Measurements from ENCODE around the gene PHACTR3.

PHACTR3 gene

DNA sequence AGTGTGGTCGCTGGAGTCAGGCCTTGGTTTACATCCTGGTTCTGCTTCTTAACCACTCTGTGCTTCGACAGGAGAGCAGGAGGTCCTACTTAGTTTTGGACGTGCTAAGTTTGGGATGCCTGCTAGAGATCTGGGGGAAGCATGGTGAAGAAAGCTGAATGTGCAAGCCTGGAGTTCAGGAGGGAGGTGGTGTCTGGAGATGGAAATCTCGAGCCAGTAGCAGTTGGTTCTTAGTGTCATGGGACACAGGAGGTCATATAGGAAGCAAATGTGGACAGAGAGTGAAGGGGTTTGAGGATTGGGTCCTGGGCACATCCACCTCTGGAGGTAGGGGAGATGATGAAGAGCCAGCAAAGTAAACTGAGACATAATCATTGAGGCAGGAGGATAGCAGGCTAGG lies 197.7 kb downstream of the PHACTR3 start:
- no peak for DNase-seq (ENCODE audit: low read depth)

DNA sequence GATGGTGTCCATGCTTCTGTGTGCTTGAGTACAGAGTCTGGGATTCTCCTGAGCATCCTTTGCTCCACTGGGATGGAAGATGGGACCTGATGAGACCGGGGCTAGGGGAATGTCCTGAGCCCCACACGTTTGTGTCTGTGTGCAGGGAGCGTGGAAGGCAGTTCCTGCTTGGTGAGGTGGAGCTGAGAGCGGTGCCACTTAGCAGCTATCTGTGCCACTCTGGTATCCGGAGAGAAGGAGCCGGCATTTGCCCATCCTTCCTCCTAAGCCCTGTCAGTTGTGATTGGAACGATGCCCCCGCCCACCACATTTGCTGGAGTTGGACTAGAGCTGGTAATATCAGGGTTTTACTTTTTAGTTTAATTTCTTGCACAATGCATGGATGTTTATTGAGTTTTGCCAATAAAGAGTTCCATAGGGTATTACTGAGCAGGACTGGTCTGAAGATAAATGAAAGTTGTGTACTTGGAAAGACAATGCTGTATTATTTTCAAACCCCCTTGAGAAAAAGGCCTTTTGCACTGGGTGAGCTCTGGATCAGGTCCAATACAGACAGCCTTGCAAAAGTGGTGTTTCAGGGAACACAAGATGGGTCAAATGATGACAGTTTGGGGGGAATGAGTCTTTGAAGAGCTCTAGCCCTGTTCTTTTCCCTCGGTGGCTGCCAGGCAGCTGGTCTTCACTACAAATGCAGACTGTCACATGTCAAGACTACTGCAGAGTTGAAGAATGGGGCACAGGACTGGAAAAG lies 198.3 kb downstream of the PHACTR3 start:
- DNase-seq (ENCODE audit: low read depth): no peak
- no peak for TF ChIP-seq CTCF (conservative IDR thresholded peaks at IDR 0.05; ENCODE audit: low read depth, low read length)
- H3K4me3 ChIP-seq (ENCODE audit: low read depth, low read length): no peak overlapping the region

More for the DNA sequence above, 197.7 kb downstream of the PHACTR3 start:
- no peak for TF ChIP-seq CTCF (conservative IDR thresholded peaks at IDR 0.05; ENCODE audit: low read depth, low read length)
- no peak overlapping the region for H3K4me3 ChIP-seq (ENCODE audit: low read depth, low read length)

- no peak overlapping the region for H3K4me3 ChIP-seq (ENCODE audit: low read depth, low read length)
- no peak for TF ChIP-seq CTCF (conservative IDR thresholded peaks at IDR 0.05; ENCODE audit: low read depth, low read length)
- no peak for DNase-seq (ENCODE audit: low read depth)
Measured at GRCh38 chr20:59804347-59804746, 200.0 kb downstream of the PHACTR3 start.

GRCh38 chr20:59804871-59805665 lies 200.7 kb downstream of the PHACTR3 start:
- no peak overlapping the region for H3K4me3 ChIP-seq (ENCODE audit: low read depth, low read length)
- TF ChIP-seq CTCF (conservative IDR thresholded peaks at IDR 0.05; ENCODE audit: low read depth, low read length): no peak
- DNase-seq (ENCODE audit: low read depth): no peak

DNA sequence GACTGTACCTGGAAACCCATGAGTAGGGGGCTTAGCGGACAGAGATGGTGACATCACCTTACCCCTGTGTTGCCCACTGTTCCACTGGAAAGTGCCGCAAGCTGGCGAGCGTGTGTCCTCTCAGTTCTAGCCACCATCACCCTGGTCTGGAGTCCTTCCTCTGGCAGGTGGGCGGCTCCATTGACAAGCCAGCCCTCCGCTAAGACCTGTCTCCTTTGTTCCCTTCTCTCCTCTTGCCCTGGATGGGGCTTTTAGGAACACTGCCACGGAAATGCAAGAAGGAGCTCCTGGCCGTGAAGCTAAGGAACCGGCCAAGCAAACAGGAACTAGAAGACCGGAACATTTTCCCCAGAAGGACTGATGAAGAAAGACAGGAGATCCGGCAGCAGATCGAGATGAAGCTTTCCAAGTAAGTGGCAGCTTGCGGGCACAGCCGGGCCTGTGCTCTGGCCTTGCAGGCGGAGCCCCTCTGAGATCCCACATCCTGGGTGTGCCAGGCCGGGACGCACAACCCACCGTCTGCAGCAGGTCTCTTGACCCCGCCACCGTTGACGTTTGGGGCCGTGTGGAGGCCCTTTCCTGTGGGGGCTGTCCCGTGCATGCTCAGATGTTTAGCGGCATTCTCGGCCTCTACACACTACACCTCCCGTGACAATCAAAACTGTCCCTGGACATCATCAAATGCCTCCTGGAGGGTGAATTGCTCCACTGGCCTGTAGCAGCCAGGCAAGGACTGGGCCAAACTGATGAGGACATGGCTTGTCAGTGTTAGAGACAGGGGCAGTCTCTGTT lies 201.6 kb downstream of the PHACTR3 start:
- TF ChIP-seq CTCF (conservative IDR thresholded peaks at IDR 0.05; ENCODE audit: low read depth, low read length): no peak
- no peak for DNase-seq (ENCODE audit: low read depth)
- H3K4me3 ChIP-seq (ENCODE audit: low read depth, low read length): no peak overlapping the region

- no peak for TF ChIP-seq CTCF (conservative IDR thresholded peaks at IDR 0.05; ENCODE audit: low read depth, low read length)
- H3K4me3 ChIP-seq (ENCODE audit: low read depth, low read length): no peak overlapping the region
- DNase-seq (ENCODE audit: low read depth): no peak
Measured at GRCh38 chr20:59806578-59806975, 202.2 kb downstream of the PHACTR3 start.

All from choroid plexus epithelial cell (primary cell).